Osteoblast (primary cell): ENCODE data around the gene ADAP1. TPM values are rescaled to one million over a fixed set of nuclear protein-coding genes. Genes with fewer than 3 reads are reported as not detected.
A peak's percentile ranks its signal among the peaks of the same experiment; 100 is the strongest.

Source experiments
- DNase-seq: peaks from one replicate; pipeline ENCODE4 v3.0.0; 2011; ENCODE audit warnings: low spot score, mixed read lengths; ENCODE audit not compliant: insufficient read length; ENCODE audit errors: missing footprints
- H2AFZ ChIP-seq: 2 replicates; pipeline ENCODE4 v1.6.0; 2011; ENCODE audit warnings: mild to moderate bottlenecking, low read length
- H3K27ac ChIP-seq: 2 replicates; pipeline ENCODE4 v1.5.1; 2011; ENCODE audit warnings: mild to moderate bottlenecking, low read depth, low read length, moderate library complexity
- H3K27me3 ChIP-seq: 2 replicates; pipeline ENCODE4 v1.6.0; 2012; ENCODE audit warnings: mild to moderate bottlenecking, control low read depth, inconsistent platforms, low read length, moderate library complexity; ENCODE audit not compliant: insufficient read depth
- H3K36me3 ChIP-seq: 2 replicates; pipeline ENCODE4 v1.5.1; 2011; ENCODE audit warnings: mild to moderate bottlenecking, low read length, control low read depth, moderate library complexity; ENCODE audit not compliant: insufficient read depth
- H3K4me1 ChIP-seq: 2 replicates; pipeline ENCODE4 v1.5.1; 2011; ENCODE audit warnings: mild to moderate bottlenecking, low read length, control low read depth, moderate library complexity; ENCODE audit not compliant: insufficient read depth
- H3K4me2 ChIP-seq: 2 replicates; pipeline ENCODE4 v1.6.0; 2011; ENCODE audit warnings: mild to moderate bottlenecking, low read length; ENCODE audit not compliant: insufficient read depth
- H3K4me3 ChIP-seq: fragments of 200-600 bp; sonication (generic); 3 replicates; pipeline ENCODE4 v1.5.1; 2012; ENCODE audit warnings: mild to moderate bottlenecking, low read length, inconsistent platforms; ENCODE audit not compliant: insufficient read depth
- H3K79me2 ChIP-seq: 2 replicates; pipeline ENCODE4 v1.6.0; 2012; ENCODE audit warnings: mild to moderate bottlenecking, low read length, control low read depth, inconsistent platforms; ENCODE audit not compliant: insufficient read depth
- H3K9me3 ChIP-seq: 2 replicates; pipeline ENCODE4 v1.5.1; 2011; ENCODE audit warnings: low read depth, low read length, control low read depth
- H4K20me1 ChIP-seq: 2 replicates; pipeline ENCODE4 v1.6.0; 2012; ENCODE audit warnings: mild to moderate bottlenecking, low read length, control low read depth; ENCODE audit not compliant: insufficient read depth
- total RNA-seq: library from RNA; depleted of rRNA; stranded (reverse); fragments of >200 nt; gene quantifications from 2 replicates; pipeline ENCODE4 v1.2.3, GENCODE V29; 2012
- TF ChIP-seq, protein P1 (sequence below): IDR thresholded peaks from 2 replicates; pipeline ENCODE4 v1.5.1; 2011; ENCODE audit warnings: mild to moderate bottlenecking, low read depth, low read length, moderate library complexity; ENCODE audit errors: extremely low read depth

Gene ADAP1
- total RNA-seq, 1 donor: 2.2 TPM

GRCh38 chr7:949021-949934, 5.2 kb downstream of the ADAP1 start:
- Histone ChIP-seq H3K4me3 (no peak overlapping the region), H3K79me2 (no peaks in the 10 kb centered on the region), H3K27ac (no peak overlapping the region), H3K27me3 (peaks cover 17% of the 10 kb centered on the region), H3K4me2 (no peak overlapping the region), H4K20me1 (no peaks in the 10 kb centered on the region), H3K36me3 (no peaks in the 10 kb centered on the region), H2AFZ (no peak overlapping the region), H3K9me3 (no peaks in the 10 kb centered on the region), H3K4me1 (no peaks in the 10 kb centered on the region)
- TF ChIP-seq, protein P1, sequence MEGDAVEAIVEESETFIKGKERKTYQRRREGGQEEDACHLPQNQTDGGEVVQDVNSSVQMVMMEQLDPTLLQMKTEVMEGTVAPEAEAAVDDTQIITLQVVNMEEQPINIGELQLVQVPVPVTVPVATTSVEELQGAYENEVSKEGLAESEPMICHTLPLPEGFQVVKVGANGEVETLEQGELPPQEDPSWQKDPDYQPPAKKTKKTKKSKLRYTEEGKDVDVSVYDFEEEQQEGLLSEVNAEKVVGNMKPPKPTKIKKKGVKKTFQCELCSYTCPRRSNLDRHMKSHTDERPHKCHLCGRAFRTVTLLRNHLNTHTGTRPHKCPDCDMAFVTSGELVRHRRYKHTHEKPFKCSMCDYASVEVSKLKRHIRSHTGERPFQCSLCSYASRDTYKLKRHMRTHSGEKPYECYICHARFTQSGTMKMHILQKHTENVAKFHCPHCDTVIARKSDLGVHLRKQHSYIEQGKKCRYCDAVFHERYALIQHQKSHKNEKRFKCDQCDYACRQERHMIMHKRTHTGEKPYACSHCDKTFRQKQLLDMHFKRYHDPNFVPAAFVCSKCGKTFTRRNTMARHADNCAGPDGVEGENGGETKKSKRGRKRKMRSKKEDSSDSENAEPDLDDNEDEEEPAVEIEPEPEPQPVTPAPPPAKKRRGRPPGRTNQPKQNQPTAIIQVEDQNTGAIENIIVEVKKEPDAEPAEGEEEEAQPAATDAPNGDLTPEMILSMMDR: no peak
- peak; percentile 85 for DNase-seq

DNA sequence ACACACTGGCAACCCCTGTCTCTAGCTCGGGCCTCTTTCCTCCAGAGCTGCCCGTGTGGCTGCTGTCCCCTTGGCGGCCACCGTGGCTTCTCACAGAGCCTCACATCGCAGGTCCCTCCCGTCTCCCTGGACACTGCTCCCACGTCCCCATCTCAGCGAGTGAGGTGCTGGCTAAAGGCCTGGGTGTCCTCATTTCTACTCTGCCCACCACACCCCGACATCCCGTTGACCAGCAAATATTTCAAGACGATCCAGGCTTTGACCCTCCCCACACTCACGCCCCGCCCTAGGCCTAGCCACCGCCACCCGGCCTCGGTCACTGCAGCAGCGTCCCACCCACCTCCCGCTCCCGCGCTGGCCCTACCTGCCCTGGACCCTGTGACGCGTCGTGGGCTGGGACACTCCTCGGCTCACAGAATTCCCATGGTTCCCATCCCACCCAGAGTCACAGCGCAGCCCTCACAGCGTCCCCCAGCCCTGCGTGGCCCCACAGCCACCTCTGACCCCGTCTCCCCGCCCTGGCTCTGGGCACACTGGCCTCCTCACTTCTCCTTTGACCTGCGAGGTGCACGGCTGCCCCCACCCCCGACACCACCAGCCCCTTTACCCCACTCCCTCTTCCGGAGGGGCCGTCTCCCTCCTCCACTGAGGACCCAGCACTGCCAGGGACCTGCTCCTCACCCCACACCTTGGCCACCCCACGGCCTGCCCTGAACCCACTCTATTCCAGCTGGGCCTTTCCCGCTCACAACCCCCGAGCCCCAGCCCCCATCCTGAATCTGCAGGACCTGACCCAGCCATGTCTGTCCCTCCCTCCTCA, 6.9 kb downstream of the ADAP1 start:
- Histone ChIP-seq H3K4me2 (no peak overlapping the region), H3K4me1 (no peaks in the 10 kb centered on the region), H3K27me3 (peaks cover 5% of the 10 kb centered on the region), H3K9me3 (no peaks in the 10 kb centered on the region), H4K20me1 (no peaks in the 10 kb centered on the region), H3K36me3 (no peaks in the 10 kb centered on the region), H3K79me2 (no peaks in the 10 kb centered on the region), H2AFZ (no peak overlapping the region), H3K4me3 (no peak overlapping the region), H3K27ac (no peak overlapping the region)
- TF ChIP-seq, protein P1: no peak
- DNase-seq: peak; percentile 74

DNA sequence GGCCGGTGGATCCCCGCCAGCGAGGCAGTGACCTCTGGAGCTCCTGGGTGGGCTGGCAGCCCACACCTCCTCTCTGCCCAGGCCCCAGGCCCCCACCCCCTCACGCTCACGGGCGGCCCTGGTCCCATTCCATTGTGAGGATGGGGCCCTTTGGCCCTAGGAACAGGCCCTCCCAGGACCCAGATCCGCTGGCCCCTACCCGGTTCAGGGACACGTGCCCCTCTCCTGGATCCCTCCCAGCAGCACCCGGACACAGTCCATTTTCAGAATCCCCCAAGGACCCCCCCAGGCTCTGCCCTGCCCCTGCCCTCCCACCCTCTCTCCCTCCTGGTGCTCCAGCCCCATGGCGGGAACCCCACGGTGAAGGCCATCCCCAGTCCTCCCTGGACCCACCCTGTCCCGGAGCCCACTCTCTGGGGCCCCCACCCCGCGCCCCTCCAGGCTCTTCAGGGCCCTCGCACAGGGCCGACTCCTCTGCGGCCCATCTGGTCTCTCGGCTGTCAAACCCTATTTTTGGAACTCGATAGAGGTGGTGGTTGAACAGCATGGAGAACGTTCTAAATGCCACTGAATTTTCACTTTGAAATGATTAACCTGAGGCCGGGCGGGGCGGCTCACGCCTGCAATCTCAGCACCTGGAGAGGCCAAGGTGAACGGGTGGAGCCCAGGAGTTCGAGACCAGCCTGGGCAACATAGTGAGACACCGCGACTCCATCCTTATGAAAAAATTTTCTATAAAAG, 8.1 kb downstream of the ADAP1 start:
- H3K27ac ChIP-seq: no peak overlapping the region
- peak; percentile 77 for DNase-seq
- H3K36me3 ChIP-seq: no peaks in the 10 kb centered on the region
- H3K27me3 ChIP-seq: peaks cover 7% of the 10 kb centered on the region
- H3K4me2 ChIP-seq: no peak overlapping the region
- no peak overlapping the region for H2AFZ ChIP-seq
- no peaks in the 10 kb centered on the region for H3K4me1 ChIP-seq
- H3K9me3 ChIP-seq: no peaks in the 10 kb centered on the region
- no peaks in the 10 kb centered on the region for H4K20me1 ChIP-seq
- no peaks in the 10 kb centered on the region for H3K79me2 ChIP-seq
- TF ChIP-seq, protein P1: no peak
- no peak overlapping the region for H3K4me3 ChIP-seq
